Stimulated activated naive CD8-positive, alpha-beta T cell treated with anti-CD3 and anti-CD28 coated beads, Interleukin-15, amount 100 ng/mL, for 72 hours (primary cell): Measurements from ENCODE around the gene DAW1.
"Not testable (repeated sequence)": the region's sequence is repeated elsewhere in the genome, so short reads cannot be mapped to it uniquely, and the experiment has no call there.

ENCODE experiments used
- ATAC-seq: fragments of 150-1000 bp; cut with Tn5 transposase; 2 replicates; pipeline ENCODE4 v1.10.0; 2021; ENCODE audit warnings: mild to moderate bottlenecking, moderate library complexity
- DNase-seq, 2 donors: peaks; one replicate each; pipeline ENCODE4 v3.0.0; 2021 to 2022
- H3K27ac Mint-ChIP-seq, 2 donors: one replicate each; pipeline ENCODE4 v1.8.0; 2022; ENCODE audit warnings: mild to moderate bottlenecking in 2 of 2, mixed read lengths in 2 of 2, moderate library complexity in 2 of 2
- H3K27me3 Mint-ChIP-seq: one replicate; pipeline ENCODE4 v1.8.0; 2022; ENCODE audit warnings: mixed read lengths
- H3K4me1 Mint-ChIP-seq: one replicate; pipeline ENCODE4 v1.8.0; 2022; ENCODE audit warnings: mild to moderate bottlenecking, mixed read lengths
- H3K4me3 Mint-ChIP-seq, 2 donors: one replicate each; pipeline ENCODE4 v1.8.0; 2022; ENCODE audit warnings: mild to moderate bottlenecking in 2 of 2, mixed read lengths in 2 of 2, moderate library complexity in 1 of 2
- H3K9me3 Mint-ChIP-seq, 2 donors: one replicate each; pipeline ENCODE4 v1.8.0; 2022; ENCODE audit warnings: mixed read lengths in 2 of 2

The DAW1 gene, protein sequence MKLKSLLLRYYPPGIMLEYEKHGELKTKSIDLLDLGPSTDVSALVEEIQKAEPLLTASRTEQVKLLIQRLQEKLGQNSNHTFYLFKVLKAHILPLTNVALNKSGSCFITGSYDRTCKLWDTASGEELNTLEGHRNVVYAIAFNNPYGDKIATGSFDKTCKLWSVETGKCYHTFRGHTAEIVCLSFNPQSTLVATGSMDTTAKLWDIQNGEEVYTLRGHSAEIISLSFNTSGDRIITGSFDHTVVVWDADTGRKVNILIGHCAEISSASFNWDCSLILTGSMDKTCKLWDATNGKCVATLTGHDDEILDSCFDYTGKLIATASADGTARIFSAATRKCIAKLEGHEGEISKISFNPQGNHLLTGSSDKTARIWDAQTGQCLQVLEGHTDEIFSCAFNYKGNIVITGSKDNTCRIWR

DNA sequence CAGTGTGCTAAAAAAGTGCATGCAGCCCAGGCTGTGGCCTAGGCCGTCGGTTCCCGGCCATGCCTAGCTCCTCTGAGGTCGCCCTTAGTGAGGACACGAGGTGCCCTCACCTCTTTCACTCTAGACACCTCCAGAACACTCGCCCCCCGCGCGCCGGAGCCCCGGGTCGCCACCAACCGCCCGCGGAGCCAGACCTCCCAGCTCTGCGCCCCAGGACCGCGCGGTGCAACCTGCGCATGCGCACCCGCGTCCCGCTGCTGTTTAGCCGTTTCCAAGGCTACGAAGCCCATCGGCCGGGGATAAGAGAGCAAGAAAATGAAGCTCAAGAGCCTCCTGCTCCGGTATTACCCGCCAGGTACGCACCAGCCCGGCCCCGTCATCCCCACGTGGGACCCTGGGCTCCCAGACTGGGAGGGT, at the start of gene DAW1:
Gene DAW1, plus strand, starts transcription at position 257 of the 417 bp plus-strand sequence. Its CDS starts 59 bp downstream, at position 316.
- no peaks in the 10 kb centered on the region for H3K9me3 Mint-ChIP-seq
- ATAC-seq = peak; percentile 80

DNA sequence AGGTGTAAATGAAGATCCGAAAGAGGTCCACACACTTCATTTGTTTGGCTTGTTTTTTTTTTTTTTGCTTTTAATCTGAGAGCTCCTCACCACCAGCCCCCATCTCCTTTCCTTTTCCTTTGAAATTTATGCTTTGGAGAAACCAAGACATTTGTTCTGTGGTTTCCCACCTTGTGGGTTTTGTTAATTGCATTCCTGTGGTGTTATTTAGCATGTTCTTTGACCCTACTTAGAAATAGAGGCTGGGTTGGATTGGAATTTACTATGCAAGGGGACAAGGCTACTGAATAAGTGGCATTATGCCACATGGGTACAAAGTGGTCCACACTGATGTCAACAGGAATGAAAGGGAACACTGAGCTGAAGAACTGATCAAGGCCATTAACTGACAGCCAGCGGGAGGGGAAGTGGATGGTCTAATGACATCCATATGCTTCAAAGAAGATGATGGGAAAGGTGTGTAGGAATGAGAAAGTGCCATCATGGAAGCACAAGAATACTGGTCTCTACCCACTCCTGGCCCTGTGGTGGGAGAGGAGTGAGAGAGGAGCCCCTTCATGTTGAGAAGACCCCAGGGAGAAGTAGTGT, 48.9 kb upstream of the DAW1 start:
- Mint-ChIP-seq H3K4me3 (no peak overlapping the region), H3K27ac (no peak overlapping the region), H3K27me3 (peaks cover 43% of the 10 kb centered on the region), H3K9me3 (peaks cover 5 to 10% of the 10 kb centered on the region in 2 donors), H3K4me1 (peaks cover 32% of the 10 kb centered on the region)
- no peak for DNase-seq
- ATAC-seq = no peak

More for the DNA sequence above, at the start of gene DAW1:
- peak; percentile 33 to 39 for DNase-seq
- Mint-ChIP-seq H3K4me3 (peak within 1 kb of the TSS; percentile 27 to 54), H3K27me3 (peaks cover 53% of the 10 kb centered on the region), H3K27ac (no peak within 1 kb of the TSS), H3K4me1 (no peaks in the 10 kb centered on the region)

DNA sequence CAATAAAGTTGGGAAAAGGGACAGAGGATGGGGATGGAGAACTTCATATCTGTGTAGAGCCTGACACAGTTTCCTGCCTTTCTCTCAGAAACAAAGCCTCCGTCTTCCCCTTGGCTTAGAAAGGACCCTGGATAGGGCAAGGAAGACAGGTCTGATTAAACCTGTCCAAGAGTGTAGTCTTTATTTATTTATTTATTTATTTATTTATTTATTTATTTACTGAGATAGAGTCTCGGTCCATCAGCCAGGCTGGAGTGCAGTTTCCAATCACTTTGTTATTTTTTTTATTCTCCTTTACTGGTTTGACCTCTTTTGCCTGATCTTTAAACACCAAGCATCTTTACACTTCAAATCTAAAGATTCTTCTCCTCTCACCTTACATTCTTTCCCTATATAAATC, 47.5 kb upstream of the DAW1 start:
- Mint-ChIP-seq H3K27ac (no peak overlapping the region), H3K27me3 (peaks cover 43% of the 10 kb centered on the region), H3K4me3 (no peak overlapping the region), H3K4me1 (peaks cover 18% of the 10 kb centered on the region), H3K9me3 (peaks cover 5 to 10% of the 10 kb centered on the region in 2 donors)
- no peak for DNase-seq
- ATAC-seq = no peak

DNA sequence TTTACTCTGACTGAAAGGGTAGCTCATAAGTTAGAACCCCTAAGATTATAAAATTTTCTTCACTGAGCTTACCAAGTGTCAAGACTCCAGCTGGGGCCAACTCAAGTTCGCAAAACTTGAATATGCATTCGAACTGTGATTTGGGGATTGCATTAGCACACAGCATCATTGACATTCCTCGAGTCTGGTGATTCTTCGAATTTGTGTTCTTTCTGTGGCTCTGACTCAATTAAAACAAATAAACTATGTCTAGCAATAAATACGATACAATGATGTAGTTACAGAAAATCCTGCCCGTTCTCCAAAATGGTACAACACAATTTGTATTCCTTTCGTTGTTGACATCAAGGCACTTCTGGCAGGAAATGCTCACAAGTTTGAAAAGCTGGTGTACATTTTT, 46.7 kb upstream of the DAW1 start:
- no peak for DNase-seq

DNA sequence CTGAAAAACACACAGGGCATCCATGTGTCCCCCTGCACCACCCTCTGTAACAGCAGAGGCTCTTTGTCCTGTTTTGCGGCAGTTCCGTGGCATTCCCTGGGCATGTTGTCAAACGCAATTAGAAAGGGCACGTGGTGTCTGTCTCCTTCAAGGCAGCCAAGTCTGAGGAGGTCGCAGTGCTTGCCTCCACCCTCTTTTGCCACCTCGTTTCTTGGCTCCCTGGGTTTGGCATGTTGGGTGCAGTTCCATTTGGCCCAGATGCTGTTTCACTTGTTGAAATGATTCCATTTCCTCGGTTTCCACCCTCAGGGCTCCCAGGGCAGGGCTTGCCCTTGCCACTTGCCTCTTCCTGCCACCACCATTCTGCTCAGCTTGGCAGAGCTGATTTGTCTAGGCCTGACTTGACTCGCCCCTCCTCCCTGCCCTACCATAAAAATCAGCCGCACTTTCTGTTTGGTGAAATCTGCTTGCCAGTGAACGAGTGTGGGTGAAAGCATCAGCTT, 45.4 kb upstream of the DAW1 start:
- Mint-ChIP-seq H3K9me3 (peaks cover 4 to 5% of the 10 kb centered on the region in 2 donors), H3K4me3 (no peak overlapping the region), H3K27ac (no peak overlapping the region), H3K27me3 (peaks cover 34% of the 10 kb centered on the region), H3K4me1 (peaks cover 17% of the 10 kb centered on the region)
- DNase-seq (no peak), ATAC-seq (no peak)

More for the DNA sequence above, 46.7 kb upstream of the DAW1 start:
- peaks cover 17% of the 10 kb centered on the region for H3K4me1 Mint-ChIP-seq
- no peak overlapping the region for H3K27ac Mint-ChIP-seq
- H3K9me3 Mint-ChIP-seq = peaks cover 5 to 10% of the 10 kb centered on the region in 2 donors
- ATAC-seq = no peak
- no peak overlapping the region for H3K4me3 Mint-ChIP-seq
- H3K27me3 Mint-ChIP-seq = peaks cover 43% of the 10 kb centered on the region

DNA sequence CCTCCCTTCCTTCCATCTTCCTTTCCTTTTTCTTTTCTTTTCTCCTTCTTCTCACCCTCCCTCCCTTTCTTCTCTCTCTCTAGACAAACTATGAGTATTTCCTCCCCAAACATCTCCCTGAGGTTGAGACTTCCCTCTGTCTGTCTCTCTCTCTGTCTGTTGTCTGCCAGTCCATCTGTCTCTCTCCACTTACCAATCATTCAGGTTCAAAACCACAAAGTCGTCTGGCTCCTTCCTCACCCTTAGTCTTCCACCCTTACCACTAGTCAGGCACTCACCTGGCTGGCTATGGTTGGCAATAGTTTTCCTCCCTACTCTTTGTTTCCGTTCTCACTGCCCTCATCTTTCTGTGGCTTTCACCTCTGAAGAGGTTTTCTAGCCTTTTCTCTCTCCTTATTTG, 44.9 kb upstream of the DAW1 start:
- no peak for DNase-seq
- no peak for ATAC-seq
- H3K9me3 Mint-ChIP-seq = peaks cover 0 to 1% of the 10 kb centered on the region in 2 donors
- no peak overlapping the region for H3K4me3 Mint-ChIP-seq
- peaks cover 17% of the 10 kb centered on the region for H3K4me1 Mint-ChIP-seq
- peak overlapping the region in 1 of 2 donors; percentile 2 for H3K27ac Mint-ChIP-seq
- H3K27me3 Mint-ChIP-seq = peaks cover 29% of the 10 kb centered on the region

DNA sequence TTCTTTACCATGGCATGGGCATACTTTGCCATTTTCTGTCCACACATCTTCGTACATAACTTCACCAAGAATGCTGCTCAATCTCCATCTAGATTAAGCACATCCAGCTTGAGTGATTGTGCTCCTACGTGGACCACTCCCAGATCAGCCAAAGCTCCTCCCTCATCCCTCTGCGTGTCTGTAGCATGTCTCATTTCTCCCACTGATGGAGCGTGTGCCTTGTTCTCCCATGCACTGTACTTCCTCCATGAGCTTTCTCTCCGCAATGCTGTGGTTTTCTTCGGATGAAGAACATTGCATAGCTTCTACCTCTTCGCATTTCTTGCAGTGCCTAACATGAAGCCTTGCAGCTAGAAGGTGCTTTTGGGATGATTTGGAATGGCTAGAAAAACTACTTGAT, 44.3 kb upstream of the DAW1 start:
- peaks cover 27% of the 10 kb centered on the region for H3K27me3 Mint-ChIP-seq
- no peaks in the 10 kb centered on the region for H3K9me3 Mint-ChIP-seq
- ATAC-seq (no peak), DNase-seq (no peak)
- no peak overlapping the region for H3K27ac Mint-ChIP-seq
- no peak overlapping the region for H3K4me3 Mint-ChIP-seq
- H3K4me1 Mint-ChIP-seq = peaks cover 17% of the 10 kb centered on the region

DNA sequence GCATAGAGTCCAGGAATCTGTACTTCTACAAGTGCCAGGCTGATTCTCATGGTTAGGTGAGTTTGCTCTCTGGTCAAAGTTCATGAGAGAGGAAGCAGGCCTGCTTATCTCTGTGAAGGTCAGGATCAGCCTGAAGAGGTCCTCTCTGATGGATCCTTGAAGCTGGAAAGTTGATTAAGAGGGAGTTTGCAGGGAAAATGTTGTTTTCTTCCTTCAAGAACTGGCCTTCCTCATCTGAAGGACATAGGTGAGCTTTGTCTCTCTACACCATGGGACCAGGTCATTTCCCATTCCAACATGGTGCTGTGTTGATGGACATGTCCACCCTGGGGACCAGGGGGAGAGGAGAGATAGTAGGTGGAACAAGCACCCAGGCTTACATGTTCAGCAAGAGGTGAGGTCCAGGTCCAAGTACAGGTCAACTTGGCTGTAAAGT, 42.9 kb upstream of the DAW1 start:
- Mint-ChIP-seq H3K4me3 (no peak overlapping the region), H3K27me3 (peaks cover 19% of the 10 kb centered on the region), H3K9me3 (no peaks in the 10 kb centered on the region), H3K4me1 (peaks cover 12% of the 10 kb centered on the region), H3K27ac (no peak overlapping the region)
- no peak for ATAC-seq
- no peak for DNase-seq

DNA sequence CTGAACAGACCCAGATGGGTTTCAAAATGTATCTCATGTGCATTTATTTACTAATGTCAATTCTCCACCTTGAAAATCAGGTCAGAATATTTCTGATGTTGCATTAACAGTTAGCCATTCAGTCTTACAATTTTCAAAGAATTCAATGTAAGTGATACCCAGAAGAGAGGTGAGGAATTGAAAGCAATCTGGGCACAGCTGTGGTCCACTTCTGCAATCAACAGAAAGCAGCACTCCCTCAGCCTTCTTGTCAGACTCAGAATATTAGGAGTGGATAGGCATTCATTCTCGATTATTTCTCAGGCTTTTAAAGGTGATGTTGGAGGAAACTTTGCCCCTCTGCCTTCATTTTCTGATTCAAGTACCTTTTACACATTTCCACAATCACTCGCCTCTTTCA, 42.1 kb upstream of the DAW1 start:
- DNase-seq = no peak
- Mint-ChIP-seq H3K9me3 (no peaks in the 10 kb centered on the region), H3K27ac (no peak overlapping the region), H3K27me3 (peaks cover 19% of the 10 kb centered on the region), H3K4me1 (peaks cover 12% of the 10 kb centered on the region), H3K4me3 (no peak overlapping the region)
- ATAC-seq = no peak

DNA sequence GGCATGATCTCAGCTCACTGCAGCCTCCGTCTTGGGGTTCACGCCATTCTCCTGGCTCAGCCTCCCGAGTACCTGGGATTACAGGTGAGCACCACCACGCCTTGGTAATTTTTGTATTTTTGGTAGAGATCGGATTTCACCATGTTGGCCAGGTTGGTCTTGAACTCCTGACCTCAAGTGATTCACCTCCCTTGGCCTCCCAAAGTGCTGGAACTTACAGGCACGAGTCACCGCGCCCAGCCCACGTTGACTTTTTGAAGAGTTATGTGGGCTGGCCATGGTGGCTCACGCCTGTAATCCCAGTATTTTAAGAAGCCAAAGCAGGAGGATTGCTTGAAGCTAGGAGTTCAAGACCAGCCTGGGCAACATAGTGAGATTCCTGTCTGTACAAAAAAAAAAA, 37.0 kb upstream of the DAW1 start:
- no peaks in the 10 kb centered on the region for H3K4me1 Mint-ChIP-seq
- no peak for ATAC-seq
- no peak overlapping the region for H3K4me3 Mint-ChIP-seq
- H3K9me3 Mint-ChIP-seq = no peaks in the 10 kb centered on the region
- peaks cover 29% of the 10 kb centered on the region for H3K27me3 Mint-ChIP-seq
- no peak for DNase-seq
- H3K27ac Mint-ChIP-seq = no peak overlapping the region

DNA sequence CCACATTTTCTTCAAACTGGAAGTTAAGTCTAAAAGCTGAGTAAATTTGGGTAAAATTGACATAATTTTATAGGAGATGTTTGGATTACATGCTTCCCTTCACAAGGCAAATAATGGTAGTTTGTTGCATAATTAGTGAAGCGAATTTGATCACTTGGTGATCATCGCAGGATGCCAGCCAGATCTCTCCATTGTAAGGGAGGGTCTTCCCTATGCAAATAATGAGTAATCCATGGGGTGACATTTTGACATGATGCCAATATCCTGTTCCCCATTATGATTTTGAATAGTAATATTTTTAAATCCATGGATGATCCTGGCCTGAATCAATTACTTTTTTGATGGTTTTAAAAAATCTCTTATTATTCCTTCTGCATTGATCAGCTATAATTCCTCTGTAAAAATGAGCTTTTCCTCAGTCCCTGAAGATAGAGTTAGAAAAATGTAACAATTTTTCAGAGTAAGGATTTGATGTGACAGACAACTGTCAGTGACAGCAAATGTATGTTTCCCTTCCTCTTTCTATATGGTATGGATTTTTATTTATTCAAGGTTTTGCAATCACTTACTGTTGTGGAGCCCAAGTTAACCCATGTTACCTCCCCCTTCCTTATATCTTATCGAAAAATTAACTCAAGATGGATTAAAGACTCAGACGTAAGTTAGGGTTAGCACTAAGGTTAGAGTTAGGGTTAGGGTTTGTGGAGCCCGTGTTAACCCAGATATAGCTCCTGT, 36.3 kb upstream of the DAW1 start:
- no peak for DNase-seq
- ATAC-seq = no peak
- Mint-ChIP-seq H3K4me3 (no peak overlapping the region), H3K9me3 (no peaks in the 10 kb centered on the region), H3K27ac (no peak overlapping the region), H3K4me1 (no peaks in the 10 kb centered on the region), H3K27me3 (peaks cover 29% of the 10 kb centered on the region)

DNA sequence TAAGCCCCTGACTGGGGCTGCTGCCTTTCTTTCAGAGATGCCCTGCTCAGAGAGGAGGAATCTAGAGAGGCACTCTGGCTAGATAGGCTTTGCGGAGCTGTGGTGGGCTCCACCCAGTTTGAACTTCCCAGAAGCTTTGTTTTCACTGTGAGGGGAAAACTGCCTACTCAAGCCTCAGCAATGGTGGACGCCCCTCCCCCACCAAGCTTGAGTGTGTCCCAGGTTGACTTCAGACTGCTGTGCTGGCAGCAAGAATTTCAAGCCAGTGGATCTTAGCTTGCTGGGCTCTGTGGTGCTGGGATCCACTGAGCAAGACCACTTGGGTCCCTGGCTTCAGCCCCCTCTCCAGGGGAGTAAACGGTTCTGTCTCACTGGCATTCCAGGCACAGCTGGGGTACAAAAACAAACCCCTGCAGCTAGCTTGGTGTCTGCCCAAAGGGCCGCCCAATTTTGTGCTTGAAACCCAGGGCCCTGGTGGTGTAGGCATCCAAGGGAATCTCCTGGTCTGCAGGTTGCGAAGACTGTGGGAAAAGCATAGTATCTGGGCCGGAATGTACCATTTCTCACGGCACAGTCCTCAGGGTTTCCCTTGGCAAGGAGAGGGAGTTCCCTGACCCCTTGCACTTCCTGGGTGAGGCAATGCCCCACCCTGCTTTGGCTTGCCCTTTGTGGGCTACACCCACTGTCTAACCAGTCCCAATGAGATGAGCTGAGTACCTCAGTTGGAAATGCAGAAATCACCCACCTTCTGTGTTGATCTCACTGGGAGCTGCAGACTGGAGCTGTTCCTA, 31.9 kb upstream of the DAW1 start:
- H3K27me3 Mint-ChIP-seq = peaks cover 29% of the 10 kb centered on the region
- H3K9me3 Mint-ChIP-seq, H3K27ac Mint-ChIP-seq, DNase-seq, H3K4me3 Mint-ChIP-seq, ATAC-seq, H3K4me1 Mint-ChIP-seq: not testable (repeated sequence)

DNA sequence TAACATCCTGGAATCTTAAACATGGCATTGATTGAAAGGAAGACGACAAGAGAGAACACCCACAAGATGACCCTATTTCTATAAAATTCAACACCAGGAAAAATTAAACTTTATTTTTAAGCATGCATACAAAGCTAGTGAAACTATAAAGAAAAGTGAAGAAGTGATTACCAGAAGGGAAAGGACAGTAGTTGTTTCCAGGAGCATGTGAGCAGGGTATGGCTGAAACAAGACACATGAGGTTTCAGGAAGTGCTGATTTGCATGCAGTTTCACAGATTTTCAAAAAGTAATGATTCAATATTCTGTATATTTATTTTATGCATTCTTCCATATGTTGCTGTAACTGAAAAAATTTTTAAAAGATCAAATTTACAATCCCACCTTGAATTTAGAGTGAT, 24.6 kb upstream of the DAW1 start:
- no peak for ATAC-seq

DNA sequence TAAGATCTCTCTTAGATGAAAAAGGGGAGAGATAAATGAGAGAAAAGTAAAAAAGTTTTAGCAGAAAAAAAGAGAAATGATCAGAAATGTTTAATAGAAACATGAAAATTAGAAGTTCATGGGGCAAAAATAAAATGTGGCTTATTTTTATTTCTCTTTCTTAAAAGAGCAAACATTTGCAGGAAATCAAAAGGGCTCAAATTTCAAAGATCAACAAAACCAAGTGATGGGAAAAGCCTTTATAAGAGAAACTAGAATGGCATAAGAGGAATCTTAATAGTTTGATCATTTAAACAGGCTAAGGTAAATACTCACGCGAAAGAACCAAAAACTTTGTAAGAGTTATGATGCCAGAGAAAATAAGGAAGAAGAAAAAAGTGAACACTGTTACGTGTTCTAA, 23.3 kb upstream of the DAW1 start:
- no peak overlapping the region for H3K27ac Mint-ChIP-seq

More for the DNA sequence above, 24.6 kb upstream of the DAW1 start:
- Mint-ChIP-seq H3K27ac (peak overlapping the region in 1 of 2 donors; percentile 61), H3K27me3 (peaks cover 9% of the 10 kb centered on the region), H3K4me3 (no peak overlapping the region), H3K4me1 (no peaks in the 10 kb centered on the region), H3K9me3 (no peaks in the 10 kb centered on the region)
- DNase-seq = no peak

DNA sequence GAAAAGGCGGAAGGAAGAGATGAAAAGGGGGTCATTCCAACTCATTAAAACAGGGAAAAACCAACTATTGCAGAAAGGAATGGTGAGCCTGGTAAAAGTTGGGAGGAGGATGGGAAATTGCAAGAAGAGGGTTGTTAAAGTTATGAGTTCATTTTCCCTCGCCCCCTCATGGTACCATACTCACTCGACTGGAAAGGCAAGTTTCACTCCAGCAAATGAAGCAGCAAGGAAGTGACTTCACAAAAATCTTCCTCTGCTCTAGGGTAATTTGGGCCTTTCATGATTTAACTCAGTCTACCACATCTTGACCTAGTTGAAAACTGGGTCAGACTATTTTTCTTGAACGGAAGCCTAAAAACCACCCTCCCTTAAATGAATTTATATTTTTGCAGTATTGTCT, 22.8 kb upstream of the DAW1 start:
- peaks cover 23% of the 10 kb centered on the region for H3K27me3 Mint-ChIP-seq
- DNase-seq (no peak), ATAC-seq (no peak)
- no peak overlapping the region for H3K27ac Mint-ChIP-seq
- H3K9me3 Mint-ChIP-seq = no peaks in the 10 kb centered on the region
- no peaks in the 10 kb centered on the region for H3K4me1 Mint-ChIP-seq
- H3K4me3 Mint-ChIP-seq = no peak overlapping the region

More for the DNA sequence above, 23.3 kb upstream of the DAW1 start:
- no peaks in the 10 kb centered on the region for H3K9me3 Mint-ChIP-seq
- H3K4me3 Mint-ChIP-seq = no peak overlapping the region
- peaks cover 19% of the 10 kb centered on the region for H3K27me3 Mint-ChIP-seq
- H3K4me1 Mint-ChIP-seq = no peaks in the 10 kb centered on the region
- ATAC-seq = no peak
- no peak for DNase-seq
